HFF-Myc (cell line): ENCODE measurements around the gene ZBTB44.

Source experiments
- DNase-seq: peaks from one replicate; pipeline ENCODE4 v3.0.0-alpha.2; 2011; ENCODE audit warnings: low read depth; ENCODE audit errors: extremely low read depth
- H3K4me3 ChIP-seq: replicated peaks from 2 replicates; pipeline ENCODE4 v1.5.1; 2011; ENCODE audit warnings: low read depth, mild to moderate bottlenecking, control low read depth, low read length
- CTCF ChIP-seq: IDR thresholded peaks from 2 replicates; pipeline ENCODE4 v1.5.1; 2012; ENCODE audit warnings: mild to moderate bottlenecking, low read depth, low read length, control low read depth; ENCODE audit errors: missing control alignments

Gene ZBTB44

GRCh38 chr11:130209954-130210854, 104.5 kb downstream of the ZBTB44 start:
- H3K4me3 ChIP-seq: no peak overlapping the region
- TF ChIP-seq CTCF: no peak
- no peak for DNase-seq

DNA sequence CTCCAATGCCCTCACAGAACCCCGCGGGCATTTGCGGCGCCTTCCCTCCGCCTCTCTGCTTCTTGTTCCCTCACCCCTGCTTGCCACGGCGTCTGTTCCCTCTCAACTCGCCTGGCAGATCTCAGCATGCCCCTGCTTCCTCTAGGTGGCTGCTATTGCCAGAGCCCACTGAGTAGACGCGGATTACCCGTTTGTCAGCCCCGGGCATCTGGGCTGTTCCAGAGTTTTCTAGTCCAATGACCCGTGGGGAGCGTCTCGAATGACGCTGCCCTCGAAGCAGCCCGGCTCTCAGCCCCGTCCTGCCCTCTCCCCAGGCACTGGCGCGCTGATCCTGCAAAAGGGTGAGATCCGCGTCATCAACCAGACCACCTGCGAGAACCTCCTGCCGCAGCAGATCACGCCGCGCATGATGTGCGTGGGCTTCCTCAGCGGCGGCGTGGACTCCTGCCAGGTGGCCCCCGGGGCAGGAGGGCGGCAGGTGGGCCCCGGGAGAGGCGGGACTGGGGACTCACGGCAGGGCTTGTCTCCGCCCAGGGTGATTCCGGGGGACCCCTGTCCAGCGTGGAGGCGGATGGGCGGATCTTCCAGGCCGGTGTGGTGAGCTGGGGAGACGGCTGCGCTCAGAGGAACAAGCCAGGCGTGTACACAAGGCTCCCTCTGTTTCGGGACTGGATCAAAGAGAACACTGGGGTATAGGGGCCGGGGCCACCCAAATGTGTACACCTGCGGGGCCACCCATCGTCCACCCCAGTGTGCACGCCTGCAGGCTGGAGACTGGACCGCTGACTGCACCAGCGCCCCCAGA, 105.4 kb downstream of the ZBTB44 start:
- DNase-seq: no peak
- no peak for TF ChIP-seq CTCF
- H3K4me3 ChIP-seq: no peak overlapping the region

DNA sequence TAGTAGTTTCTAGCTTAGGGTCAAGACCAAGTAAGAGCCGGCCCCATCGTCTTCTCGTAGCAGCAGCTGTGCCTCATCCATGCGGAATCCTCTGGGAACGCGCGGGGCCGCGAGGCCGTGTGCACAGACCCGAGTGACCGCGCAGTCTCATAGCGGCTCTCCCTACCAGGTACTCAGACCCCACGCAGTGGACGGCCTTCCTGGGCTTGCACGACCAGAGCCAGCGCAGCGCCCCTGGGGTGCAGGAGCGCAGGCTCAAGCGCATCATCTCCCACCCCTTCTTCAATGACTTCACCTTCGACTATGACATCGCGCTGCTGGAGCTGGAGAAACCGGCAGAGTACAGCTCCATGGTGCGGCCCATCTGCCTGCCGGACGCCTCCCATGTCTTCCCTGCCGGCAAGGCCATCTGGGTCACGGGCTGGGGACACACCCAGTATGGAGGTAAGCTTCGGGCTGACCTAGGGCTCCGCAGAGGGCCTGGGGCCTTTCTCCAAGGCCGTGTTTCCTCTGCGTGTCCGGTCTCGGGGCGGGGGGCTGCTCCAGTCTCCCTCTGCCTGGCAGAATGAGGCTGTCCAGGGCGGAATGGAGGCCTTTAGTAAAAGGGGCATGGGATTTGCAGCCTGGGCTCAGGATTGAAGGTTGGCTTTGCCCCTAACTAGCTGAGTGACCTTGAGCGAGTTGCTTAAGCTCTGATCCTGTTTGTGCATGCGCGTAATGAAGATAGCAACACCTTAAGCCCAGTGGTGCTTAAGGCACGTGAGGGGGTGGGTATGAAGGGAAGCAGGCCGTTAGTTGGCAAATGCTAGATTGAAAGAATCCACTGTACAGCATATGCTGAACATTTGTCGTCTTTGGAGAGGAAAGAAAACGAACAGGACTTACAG, 106.2 kb downstream of the ZBTB44 start:
- no peak overlapping the region for H3K4me3 ChIP-seq
- DNase-seq: no peak
- TF ChIP-seq CTCF: no peak

GRCh38 chr11:130206141-130206540, 108.6 kb downstream of the ZBTB44 start:
- no peak for DNase-seq
- TF ChIP-seq CTCF: no peak
- no peak overlapping the region for H3K4me3 ChIP-seq

- TF ChIP-seq CTCF: no peak
- no peak overlapping the region for H3K4me3 ChIP-seq
- no peak for DNase-seq
Measured at GRCh38 chr11:130204703-130205095, 110.0 kb downstream of the ZBTB44 start.
